ENCODE data around the gene IER3. TPM values are rescaled to one million over a fixed set of nuclear protein-coding genes. Genes with fewer than 3 reads are reported as not detected.
A peak's percentile ranks its signal among the peaks of the same experiment; 100 is the strongest.

IER3 gene
- total and polyA plus RNA-seq, 2 of the 13 experiments (the other 11 are each of a cell fraction or from before 2014, with no cell fraction given), result 51.1 to 131 TPM

DNA sequence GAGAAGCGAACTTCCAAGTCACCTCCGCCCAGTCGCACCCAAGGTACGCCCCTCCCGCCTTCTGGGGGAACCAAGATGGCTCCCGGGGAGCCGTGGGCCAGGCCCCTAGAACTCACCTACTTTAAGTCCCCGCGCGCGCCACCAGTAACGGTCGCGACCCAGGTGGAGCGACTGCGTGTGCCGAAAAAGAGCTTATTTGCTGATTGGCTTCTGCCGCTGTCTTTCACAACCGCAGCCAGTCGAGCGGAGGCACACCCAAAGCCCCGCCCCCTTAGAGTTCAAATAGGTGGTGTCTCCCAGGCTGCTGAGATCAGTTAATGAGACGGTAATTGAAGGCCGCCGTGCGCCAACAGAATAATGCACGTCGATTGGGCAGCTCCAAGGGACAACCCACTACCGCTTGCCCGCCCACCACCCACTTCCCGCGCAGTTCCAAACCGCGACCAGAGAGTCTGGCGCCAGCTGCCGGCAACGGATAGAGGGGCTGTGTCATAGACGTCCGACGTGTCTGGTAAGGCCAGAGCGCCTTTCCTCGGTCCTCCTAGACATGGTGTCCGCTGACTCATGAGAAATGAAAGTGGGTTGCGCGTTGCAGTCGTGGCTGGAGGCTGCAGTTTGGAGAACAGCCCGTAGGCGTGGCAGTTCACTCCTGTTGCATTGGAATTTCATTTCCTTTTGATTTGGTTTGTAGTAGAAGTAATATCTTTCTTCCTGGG, 27.1 kb downstream of the IER3 start, which contains the start of gene MDC1 (continued):
- TF ChIP-seq ATF7 (IDR thresholded peaks at IDR 0.05) (no peak), ATF7 (CRISPR knock-in tag; IDR thresholded peaks at IDR 0.05) (peak; percentile 89), PBX2 (CRISPR knock-in tag; IDR thresholded peaks at IDR 0.05) (peak; percentile 96), MAFK (conservative IDR thresholded peaks at IDR 0.05 in 1 of 2, IDR thresholded peaks at IDR 0.05 in 1 of 2; ENCODE audit: low read length in 2 of 2) (peak; percentile 97 to 100), NR2F1 (CRISPR knock-in tag; IDR thresholded peaks at IDR 0.05) (0 out of 4 replicates have a peak, but pooled peaks have one; percentile 6 to 21), CBX1 (IDR thresholded peaks at IDR 0.05; ENCODE audit: low read depth) (peak; percentile 65), ZNF180 (CRISPR knock-in tag; IDR thresholded peaks at IDR 0.05; ENCODE audit: borderline replicate concordance, low read depth) (no peak), IKZF5 (CRISPR knock-in tag; IDR thresholded peaks at IDR 0.05) (peak; percentile 100), PAX8 (CRISPR knock-in tag; IDR thresholded peaks at IDR 0.05; ENCODE audit: borderline replicate concordance) (peak; percentile 81; the same call in 1 of the 2 replicates), NR2F2 (IDR thresholded peaks at IDR 0.05; ENCODE audit: borderline replicate concordance, low read depth) (peak; percentile 14; the same call in 1 of the 2 replicates), ELF3 (CRISPR knock-in tag; IDR thresholded peaks at IDR 0.05) (peak; percentile 93), ZNF83 (CRISPR knock-in tag; IDR thresholded peaks at IDR 0.05; ENCODE audit: borderline replicate concordance) (peak; percentile 70; the same call in 1 of the 2 replicates), ZSCAN21 (CRISPR knock-in tag; IDR thresholded peaks at IDR 0.05; ENCODE audit: borderline replicate concordance) (peak; percentile 90; the same call in 1 of the 2 replicates), ZFP1 (CRISPR knock-in tag; IDR thresholded peaks at IDR 0.05) (peak; percentile 91), ZNF12 (CRISPR knock-in tag; IDR thresholded peaks at IDR 0.05) (no peak; the same call in none of the 2 replicates), IRX3 (CRISPR knock-in tag; IDR thresholded peaks at IDR 0.05; ENCODE audit: borderline replicate concordance, low read depth) (peak; percentile 91; the same call in 1 of the 2 replicates)
- TF ChIP-seq, protein P1, sequence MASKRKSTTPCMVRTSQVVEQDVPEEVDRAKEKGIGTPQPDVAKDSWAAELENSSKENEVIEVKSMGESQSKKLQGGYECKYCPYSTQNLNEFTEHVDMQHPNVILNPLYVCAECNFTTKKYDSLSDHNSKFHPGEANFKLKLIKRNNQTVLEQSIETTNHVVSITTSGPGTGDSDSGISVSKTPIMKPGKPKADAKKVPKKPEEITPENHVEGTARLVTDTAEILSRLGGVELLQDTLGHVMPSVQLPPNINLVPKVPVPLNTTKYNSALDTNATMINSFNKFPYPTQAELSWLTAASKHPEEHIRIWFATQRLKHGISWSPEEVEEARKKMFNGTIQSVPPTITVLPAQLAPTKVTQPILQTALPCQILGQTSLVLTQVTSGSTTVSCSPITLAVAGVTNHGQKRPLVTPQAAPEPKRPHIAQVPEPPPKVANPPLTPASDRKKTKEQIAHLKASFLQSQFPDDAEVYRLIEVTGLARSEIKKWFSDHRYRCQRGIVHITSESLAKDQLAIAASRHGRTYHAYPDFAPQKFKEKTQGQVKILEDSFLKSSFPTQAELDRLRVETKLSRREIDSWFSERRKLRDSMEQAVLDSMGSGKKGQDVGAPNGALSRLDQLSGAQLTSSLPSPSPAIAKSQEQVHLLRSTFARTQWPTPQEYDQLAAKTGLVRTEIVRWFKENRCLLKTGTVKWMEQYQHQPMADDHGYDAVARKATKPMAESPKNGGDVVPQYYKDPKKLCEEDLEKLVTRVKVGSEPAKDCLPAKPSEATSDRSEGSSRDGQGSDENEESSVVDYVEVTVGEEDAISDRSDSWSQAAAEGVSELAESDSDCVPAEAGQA (IDR thresholded peaks at IDR 0.05; ENCODE audit: low read depth), result peak; percentile 98
- TF ChIP-seq, protein P1 (CRISPR knock-in tag; IDR thresholded peaks at IDR 0.05; ENCODE audit: borderline replicate concordance), result no peak
- TF ChIP-seq, protein P2, sequence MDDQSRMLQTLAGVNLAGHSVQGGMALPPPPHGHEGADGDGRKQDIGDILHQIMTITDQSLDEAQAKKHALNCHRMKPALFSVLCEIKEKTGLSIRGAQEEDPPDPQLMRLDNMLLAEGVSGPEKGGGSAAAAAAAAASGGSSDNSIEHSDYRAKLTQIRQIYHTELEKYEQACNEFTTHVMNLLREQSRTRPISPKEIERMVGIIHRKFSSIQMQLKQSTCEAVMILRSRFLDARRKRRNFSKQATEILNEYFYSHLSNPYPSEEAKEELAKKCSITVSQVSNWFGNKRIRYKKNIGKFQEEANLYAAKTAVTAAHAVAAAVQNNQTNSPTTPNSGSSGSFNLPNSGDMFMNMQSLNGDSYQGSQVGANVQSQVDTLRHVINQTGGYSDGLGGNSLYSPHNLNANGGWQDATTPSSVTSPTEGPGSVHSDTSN (CRISPR knock-in tag; IDR thresholded peaks at IDR 0.05; ENCODE audit: borderline replicate concordance), result peak; percentile 91; the same call in 1 of the 2 replicates
- TF ChIP-seq, protein P3, sequence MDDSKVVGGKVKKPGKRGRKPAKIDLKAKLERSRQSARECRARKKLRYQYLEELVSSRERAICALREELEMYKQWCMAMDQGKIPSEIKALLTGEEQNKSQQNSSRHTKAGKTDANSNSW (CRISPR knock-in tag; IDR thresholded peaks at IDR 0.05; ENCODE audit: borderline replicate concordance), result peak; percentile 60; the same call in 1 of the 2 replicates
